GM19372 (cell line): ENCODE results near the gene ZFP36L1.
"Not testable (repeated sequence)": the region's sequence is repeated elsewhere in the genome, so short reads cannot be mapped to it uniquely, and the experiment has no call there.

Source experiments
- ATAC-seq: cut with Tn5 transposase; IDR thresholded peaks from one replicate; pipeline ENCODE4 v1.9.1; 2021; ENCODE audit warnings: mild to moderate bottlenecking, low read depth, moderate library complexity; ENCODE audit not compliant: unreplicated experiment

Gene ZFP36L1

GRCh38 chr14:68768316-68768715 is 24.6 kb downstream of the ZFP36L1 start:
- no peak for ATAC-seq

DNA sequence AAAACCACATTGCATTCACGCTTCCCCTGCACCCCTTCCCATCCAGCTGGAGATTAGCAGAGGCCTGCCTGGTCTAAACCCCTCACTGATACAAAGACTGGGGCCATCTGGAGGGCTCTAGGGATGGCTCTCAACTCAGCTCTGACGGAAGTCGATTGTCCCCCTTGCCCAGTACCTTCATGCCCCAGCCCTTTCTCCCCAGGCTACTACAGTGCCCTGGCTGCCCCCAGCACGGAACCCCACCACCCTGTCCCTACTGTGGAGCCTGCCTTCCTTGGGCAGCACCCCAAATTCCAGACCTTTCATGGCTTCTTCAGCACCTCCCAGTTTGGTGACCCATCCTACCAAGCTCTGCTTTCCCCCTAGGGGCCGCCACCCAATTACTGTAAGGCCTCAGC is 25.6 kb downstream of the ZFP36L1 start:
- no peak for ATAC-seq

GRCh38 chr14:68766299-68767247 is 26.3 kb downstream of the ZFP36L1 start:
- no peak for ATAC-seq

DNA sequence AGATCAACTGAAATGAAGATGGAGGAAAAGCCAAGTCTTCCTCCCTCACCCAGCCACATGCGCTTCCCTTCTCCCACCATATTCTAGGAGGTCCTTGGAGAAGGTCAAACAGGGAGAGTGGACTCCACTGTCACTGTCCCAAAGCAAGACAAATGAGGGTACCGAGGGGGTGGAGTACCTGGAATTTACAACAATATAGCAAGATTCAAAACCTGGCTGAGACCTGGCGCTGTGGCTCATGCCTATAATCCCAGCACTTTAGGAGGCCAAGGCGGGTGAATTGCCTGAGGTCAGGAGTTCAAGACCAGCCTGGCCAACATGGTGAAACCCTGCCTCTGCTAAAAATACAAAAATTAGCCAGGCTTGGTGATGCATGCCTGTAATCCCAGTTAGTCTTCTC is 29.0 kb downstream of the ZFP36L1 start:
- ATAC-seq: not testable (repeated sequence)

DNA sequence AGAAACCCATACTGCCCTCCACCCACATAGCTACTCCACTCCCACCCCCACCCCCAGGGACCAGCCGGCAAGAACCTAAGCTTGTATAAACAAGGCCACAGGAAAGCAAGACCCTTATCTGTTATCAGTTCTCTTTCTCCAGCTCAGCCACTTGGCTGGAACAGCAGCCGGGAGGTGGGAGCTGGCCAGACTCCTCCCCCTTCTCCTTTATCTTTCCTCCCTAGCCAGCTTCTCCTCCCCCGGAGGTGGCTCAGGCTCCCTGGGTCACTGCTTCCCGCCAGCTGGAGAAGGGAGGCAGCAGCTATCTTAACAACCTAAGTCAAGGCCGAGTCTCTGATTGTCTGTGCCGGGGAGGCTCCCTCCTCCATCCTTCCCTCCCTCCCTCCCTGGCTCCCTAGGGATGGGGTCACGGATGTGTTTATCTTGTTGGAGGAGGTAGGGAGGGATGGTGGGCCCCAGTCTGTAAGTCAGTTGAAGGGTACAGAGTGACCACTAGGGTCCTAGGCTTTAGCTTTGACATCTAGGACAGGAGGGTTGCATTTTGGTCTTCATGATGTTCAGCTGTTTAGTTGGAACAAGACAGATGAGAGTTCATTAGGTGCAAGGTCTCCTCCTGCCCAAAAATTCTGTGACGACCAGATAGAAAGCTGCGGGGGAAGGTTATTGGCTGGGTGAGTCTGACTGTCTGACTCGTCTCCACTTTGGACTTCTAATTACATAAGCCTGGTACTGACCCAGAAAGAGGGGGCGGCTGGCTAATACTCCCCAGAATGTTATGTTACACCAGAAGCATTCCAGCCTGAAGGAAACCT is 29.7 kb downstream of the ZFP36L1 start:
- no peak for ATAC-seq

GRCh38 chr14:68761391-68761790 is 31.5 kb downstream of the ZFP36L1 start:
- ATAC-seq: no peak

GRCh38 chr14:68760761-68761160 is 32.1 kb downstream of the ZFP36L1 start:
- ATAC-seq: no peak

DNA sequence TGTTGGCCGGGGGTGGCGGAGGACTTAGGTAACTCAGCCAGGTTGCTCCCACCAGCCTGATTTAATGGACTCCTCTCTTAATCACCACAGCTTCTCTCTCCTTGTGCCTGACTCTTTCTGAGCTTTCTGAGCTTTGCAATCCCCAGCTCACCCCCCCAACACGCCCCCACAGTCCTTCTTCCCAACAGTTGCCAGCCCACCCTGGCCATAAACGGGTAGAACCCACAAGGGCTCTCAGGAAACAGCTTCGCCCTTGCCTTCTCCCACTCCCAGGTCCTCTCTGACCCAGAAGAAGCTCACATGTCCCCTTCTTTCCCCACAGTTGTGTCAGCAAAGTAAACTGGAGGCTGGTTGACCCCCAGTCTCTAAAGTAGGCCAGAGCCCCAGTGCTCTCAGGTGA is 32.9 kb downstream of the ZFP36L1 start:
- no peak for ATAC-seq

DNA sequence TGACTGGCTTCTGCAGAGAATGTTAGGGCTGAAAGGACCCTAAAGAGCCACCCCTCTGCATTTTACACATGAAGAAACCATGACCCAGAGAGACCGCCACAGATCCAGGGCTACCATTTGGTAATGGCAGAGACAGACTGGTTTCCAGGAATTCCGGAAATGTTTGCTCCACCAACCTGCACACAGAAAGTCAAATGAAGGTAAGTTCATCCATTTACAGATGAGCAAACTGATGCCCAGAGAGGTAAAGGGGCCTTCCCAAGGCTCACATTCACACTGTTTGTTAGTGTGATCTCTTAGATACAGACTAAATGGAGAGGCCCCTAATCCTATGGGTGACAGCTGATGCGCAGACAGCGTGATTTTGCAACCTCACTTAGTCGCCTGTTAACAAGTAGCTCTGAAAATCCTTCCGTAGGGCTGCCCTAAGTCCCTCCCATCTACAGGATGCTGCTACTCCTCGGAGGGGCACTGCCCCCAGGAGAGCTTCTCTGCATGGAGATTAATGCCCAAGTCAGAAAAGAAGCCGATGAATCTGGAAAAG is 33.8 kb downstream of the ZFP36L1 start:
- ATAC-seq: no peak

- ATAC-seq: no peak
Observed at GRCh38 chr14:68758301-68758700, 34.6 kb downstream of the ZFP36L1 start.

GRCh38 chr14:68757618-68758081 is 35.2 kb downstream of the ZFP36L1 start:
- no peak for ATAC-seq

- ATAC-seq: no peak
Observed at GRCh38 chr14:68756734-68757133, 36.1 kb downstream of the ZFP36L1 start.

DNA sequence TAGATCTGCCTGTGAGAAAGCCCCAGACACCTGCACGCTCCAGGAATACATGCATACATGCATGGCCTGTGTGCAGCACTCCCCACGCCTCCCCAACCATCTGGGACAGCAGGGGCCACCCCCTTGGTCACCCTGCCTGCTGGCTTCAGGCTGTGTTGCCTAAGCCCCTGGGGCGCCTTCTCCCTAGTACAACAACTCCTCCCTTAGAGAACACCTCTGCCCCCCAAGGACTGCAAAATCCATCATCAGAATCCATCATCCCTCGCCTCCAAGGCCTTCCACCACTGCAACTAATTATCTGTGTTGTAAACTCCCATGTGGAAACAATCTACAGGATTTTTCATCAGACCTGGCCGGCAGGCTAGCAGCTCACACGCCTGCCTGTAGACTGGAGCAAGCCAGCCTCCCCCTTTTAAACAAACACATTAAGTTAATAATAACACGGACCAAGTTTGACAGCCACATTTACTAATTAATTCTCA is 36.8 kb downstream of the ZFP36L1 start:
- ATAC-seq: no peak

DNA sequence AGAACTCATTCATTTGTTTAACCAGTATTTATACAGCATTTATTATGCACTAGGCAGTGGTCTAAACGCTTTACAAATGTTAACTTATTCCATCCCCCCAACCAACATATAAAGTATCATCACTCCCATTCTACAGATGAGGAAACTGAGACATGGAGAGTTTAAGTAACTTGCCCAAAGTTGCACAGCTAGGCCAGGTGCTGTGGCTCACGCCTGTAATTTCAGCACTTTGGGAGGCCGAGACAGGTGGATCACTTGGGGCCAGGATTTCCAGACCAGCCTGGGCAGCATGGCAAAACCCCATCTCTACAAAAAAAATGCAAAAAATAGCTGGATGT is 37.9 kb downstream of the ZFP36L1 start:
- no peak for ATAC-seq

- no peak for ATAC-seq
Observed at GRCh38 chr14:68753690-68754089, 39.2 kb downstream of the ZFP36L1 start.

GRCh38 chr14:68752271-68753006 is 40.4 kb downstream of the ZFP36L1 start:
- no peak for ATAC-seq

DNA sequence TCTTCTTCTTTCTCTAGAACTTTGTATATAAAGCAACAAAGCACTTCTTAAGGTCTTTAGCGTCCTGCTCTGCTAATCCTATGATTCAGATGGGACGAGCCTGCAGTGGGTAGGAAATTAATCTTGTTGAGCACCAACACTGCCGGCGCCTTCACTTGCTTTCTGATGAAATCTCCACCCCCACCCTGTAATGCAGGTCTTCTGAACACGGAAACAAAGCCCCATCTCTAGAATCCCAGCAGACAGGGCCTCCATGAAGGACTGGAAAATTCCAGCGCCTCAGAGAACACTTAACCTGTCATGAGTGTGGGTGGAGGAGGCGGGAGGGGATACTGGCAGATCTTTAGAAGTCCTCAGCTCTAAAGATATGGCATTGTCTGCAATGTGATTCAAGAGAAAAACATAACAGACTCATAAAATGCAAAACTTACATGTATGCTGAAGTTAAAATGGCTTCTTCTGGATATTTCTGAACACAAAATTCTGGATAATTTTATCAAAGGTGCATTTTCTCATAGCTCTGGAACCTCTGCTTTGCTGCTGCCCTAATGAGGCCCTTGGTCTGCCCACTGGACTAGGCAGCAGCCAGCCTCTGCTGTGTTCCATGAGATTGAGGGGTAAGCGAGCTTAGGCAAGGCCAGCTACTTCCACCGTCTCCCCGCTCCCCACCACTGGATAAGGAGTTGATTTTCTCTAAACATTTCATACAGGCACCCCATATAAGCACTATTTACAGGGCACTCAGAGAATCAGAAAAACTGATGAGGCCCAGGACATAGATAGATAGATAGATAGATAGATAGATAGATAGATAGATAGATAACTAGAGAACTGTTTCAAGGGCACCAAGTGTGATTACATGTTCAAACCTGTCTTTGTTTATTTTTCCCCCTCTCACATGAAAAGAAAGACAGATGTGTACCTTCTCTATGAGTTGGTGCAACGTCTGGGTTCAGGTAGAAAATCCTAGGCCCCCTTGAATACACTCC is 43.1 kb downstream of the ZFP36L1 start:
- ATAC-seq: no peak

- ATAC-seq: no peak
Observed at GRCh38 chr14:68748691-68749090, 44.2 kb downstream of the ZFP36L1 start.

GRCh38 chr14:68748260-68748659 is 44.6 kb downstream of the ZFP36L1 start:
- ATAC-seq: no peak
